ENCODE data around the gene WNT4. TPM values are rescaled to one million over a fixed set of nuclear protein-coding genes. Genes with fewer than 3 reads are reported as not detected.

WNT4 gene
- total RNA-seq, 1 experiment from 2014 or later: 1.5 TPM

- ATAC-seq (no peak), DNase-seq (ENCODE audit: low read depth, low spot score) (no peak)
- RAD21 ChIA-PET (ENCODE audit: low non-redundant PET in 1 of 2, low total read pairs in 2 of 2, uncharacterized antibody in 2 of 2, unreplicated experiment in 2 of 2): no interaction called here
- no peak overlapping the region for H3K4me2 ChIP-seq (ENCODE audit: low read length)
- H3K9ac ChIP-seq (ENCODE audit: low read length): no peak overlapping the region
- BruUV-seq (replicated peaks): no TSS peak
- no peaks in the 10 kb centered on the region for H3K79me2 ChIP-seq (ENCODE audit: insufficient read depth, low read length)
- H3K9me2 ChIP-seq (ENCODE audit: insufficient read depth): no peaks in the 10 kb centered on the region
- no peaks in the 10 kb centered on the region for H4K20me1 ChIP-seq (ENCODE audit: insufficient read depth)
- no peak overlapping the region for H2AFZ ChIP-seq (ENCODE audit: low read depth, low read length, poor library complexity, severe bottlenecking)
- H3K36me3 ChIP-seq (ENCODE audit: control insufficient read depth in 1 of 2, insufficient read depth in 2 of 2, low read length in 2 of 2): no peaks in the 10 kb centered on the region
- intact Hi-C loops (cut with micrococcal nuclease): no loop called here
- H3K9me3 ChIP-seq (ENCODE audit: control insufficient read depth in 1 of 2, insufficient read depth in 1 of 2, low read depth in 1 of 2, low read length in 2 of 2): no peaks in the 10 kb centered on the region
- no peaks in the 10 kb centered on the region for H3K4me1 ChIP-seq (ENCODE audit: control insufficient read depth in 1 of 2, insufficient read depth in 2 of 2, low read length in 2 of 2)
- POLR2A ChIA-PET: no interaction called here
- CTCF ChIA-PET: no interaction called here
- no peak overlapping the region for H3K4me3 ChIP-seq (replicated peaks in 1 of 2; ENCODE audit: low read depth in 1 of 2, low read length in 2 of 2)
- TF ChIP-seq JUND (IDR thresholded peaks at IDR 0.05): no peak
- no peak for TF ChIP-seq FOSL1 (IDR thresholded peaks at IDR 0.05; ENCODE audit: low read depth)
- TF ChIP-seq EZH2phosphoT487 (IDR thresholded peaks at IDR 0.05; ENCODE audit: borderline replicate concordance): no peak
- no peak for TF ChIP-seq SRF (IDR thresholded peaks at IDR 0.05; ENCODE audit: low read depth)
- TF ChIP-seq CBX3 (IDR thresholded peaks at IDR 0.05; ENCODE audit: low read depth): no peak
- TF ChIP-seq ZFX (IDR thresholded peaks at IDR 0.05): no peak
- no peak overlapping the region for H3K27ac ChIP-seq (ENCODE audit: low read depth, low read length)
- 0 out of 2 replicates have a peak, but pooled peaks cover 8% of the 10 kb centered on the region for H3K27me3 ChIP-seq (ENCODE audit: insufficient read depth, low read length)
Measured at GRCh38 chr1:22184454-22184853, 41.6 kb upstream of the WNT4 start.

DNA sequence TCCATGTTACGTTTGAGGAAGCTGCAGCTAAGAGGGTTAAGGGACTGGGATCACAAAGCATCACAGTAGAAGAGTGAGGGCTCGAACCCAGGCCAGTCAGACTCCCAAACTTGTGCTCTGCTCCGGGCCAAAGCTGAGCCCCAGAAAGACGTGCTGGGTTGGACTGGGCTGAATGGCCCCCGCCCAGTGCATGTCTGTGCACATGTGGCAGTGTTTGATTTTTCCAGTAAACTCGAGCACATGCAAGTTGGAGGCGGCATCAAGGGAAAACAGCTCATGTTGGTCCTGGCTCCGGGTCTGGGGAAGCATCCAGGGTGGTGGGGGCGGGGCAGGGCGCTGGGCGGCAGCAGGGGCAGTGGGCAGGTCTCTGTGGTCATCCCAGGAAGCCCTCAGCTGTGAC, 39.8 kb upstream of the WNT4 start:
- Histone ChIP-seq H2AFZ (ENCODE audit: low read depth, low read length, poor library complexity, severe bottlenecking) (no peak overlapping the region), H4K20me1 (ENCODE audit: insufficient read depth) (no peaks in the 10 kb centered on the region), H3K9me2 (ENCODE audit: insufficient read depth) (no peaks in the 10 kb centered on the region), H3K4me1 (ENCODE audit: control insufficient read depth in 1 of 2, insufficient read depth in 2 of 2, low read length in 2 of 2) (no peaks in the 10 kb centered on the region), H3K36me3 (ENCODE audit: control insufficient read depth in 1 of 2, insufficient read depth in 2 of 2, low read length in 2 of 2) (no peaks in the 10 kb centered on the region), H3K9ac (ENCODE audit: low read length) (no peak overlapping the region), H3K9me3 (ENCODE audit: control insufficient read depth in 1 of 2, insufficient read depth in 1 of 2, low read depth in 1 of 2, low read length in 2 of 2) (no peaks in the 10 kb centered on the region), H3K4me2 (ENCODE audit: low read length) (no peak overlapping the region), H3K27ac (ENCODE audit: low read depth, low read length) (no peak overlapping the region), H3K79me2 (ENCODE audit: insufficient read depth, low read length) (no peaks in the 10 kb centered on the region), H3K27me3 (ENCODE audit: insufficient read depth, low read length) (0 out of 2 replicates have a peak, but pooled peaks cover 8% of the 10 kb centered on the region), H3K4me3 (replicated peaks in 1 of 2; ENCODE audit: low read depth in 1 of 2, low read length in 2 of 2) (no peak overlapping the region)
- intact Hi-C loops (cut with micrococcal nuclease): no loop called here
- DNase-seq (ENCODE audit: low read depth, low spot score) (no peak), ATAC-seq (no peak)
- ChIA-PET RAD21 (ENCODE audit: low non-redundant PET in 1 of 2, low total read pairs in 2 of 2, uncharacterized antibody in 2 of 2, unreplicated experiment in 2 of 2) (no interaction called here), CTCF (no interaction called here), POLR2A (no interaction called here)
- no peak for TF ChIP-seq RAD21 (IDR thresholded peaks at IDR 0.05; ENCODE audit: low read depth)
- TF ChIP-seq POLR2AphosphoS5 (IDR thresholded peaks at IDR 0.05; ENCODE audit: low read depth, low read length): no peak
- BruUV-seq (replicated peaks): no TSS peak

Data from HCT116 (cell line).